CD4-positive, alpha-beta T cell treated with Interleukin-6 at 100 ng/mL for 8 hours (primary cell): ENCODE results near the gene TIAM2.
"Not testable (repeated sequence)": the region's sequence is repeated elsewhere in the genome, so short reads cannot be mapped to it uniquely, and the experiment has no call there.

Experiments used
- DNase-seq: peaks from one replicate; pipeline ENCODE4 v3.0.0-alpha.2; 2020; ENCODE audit warnings: mixed read lengths, low spot score

Gene TIAM2

GRCh38 chr6:155103083-155103645, 108.0 kb downstream of the TIAM2 start:
- DNase-seq: not testable (repeated sequence)

GRCh38 chr6:155103816-155104366, 108.8 kb downstream of the TIAM2 start:
- no peak for DNase-seq

GRCh38 chr6:155106456-155107115, 111.5 kb downstream of the TIAM2 start:
- no peak for DNase-seq

- no peak for DNase-seq
Observed at GRCh38 chr6:155107432-155108069, 112.4 kb downstream of the TIAM2 start.

- no peak for DNase-seq
Observed at GRCh38 chr6:155108070-155108820, 113.1 kb downstream of the TIAM2 start.

- DNase-seq: no peak
Observed at GRCh38 chr6:155110721-155111120, 115.6 kb downstream of the TIAM2 start.

GRCh38 chr6:155112757-155113156, 117.6 kb downstream of the TIAM2 start:
- DNase-seq: no peak

GRCh38 chr6:155115893-155116570, 120.9 kb downstream of the TIAM2 start:
- no peak for DNase-seq

GRCh38 chr6:155116571-155116910, 121.4 kb downstream of the TIAM2 start:
- DNase-seq: no peak

GRCh38 chr6:155117256-155117655, 122.1 kb downstream of the TIAM2 start:
- no peak for DNase-seq

- DNase-seq: no peak
Observed at GRCh38 chr6:155117785-155118184, 122.7 kb downstream of the TIAM2 start.

GRCh38 chr6:155119201-155119600, 124.1 kb downstream of the TIAM2 start:
- DNase-seq: not testable (repeated sequence)

- no peak for DNase-seq
Observed at GRCh38 chr6:155120034-155120433, 124.9 kb downstream of the TIAM2 start.

GRCh38 chr6:155121294-155121693, 126.2 kb downstream of the TIAM2 start:
- no peak for DNase-seq

- no peak for DNase-seq
Observed at GRCh38 chr6:155121699-155122098, 126.6 kb downstream of the TIAM2 start.

- no peak for DNase-seq
Observed at GRCh38 chr6:155122199-155122950, 127.3 kb downstream of the TIAM2 start.

- DNase-seq: no peak
Observed at GRCh38 chr6:155123520-155123919, 128.4 kb downstream of the TIAM2 start.

- DNase-seq: no peak
Observed at GRCh38 chr6:155125906-155126305, 130.8 kb downstream of the TIAM2 start.

GRCh38 chr6:155126727-155127439, 131.8 kb downstream of the TIAM2 start:
- DNase-seq: no peak

GRCh38 chr6:155128977-155129376, 133.9 kb downstream of the TIAM2 start:
- no peak for DNase-seq

- no peak for DNase-seq
Observed at GRCh38 chr6:155129744-155130143, 134.6 kb downstream of the TIAM2 start.
